Esophagus squamous epithelium (tissue), 4 donors: Measurements from ENCODE around the gene TTC28.

ENCODE experiments used
- POLR2A ChIP-seq, 4 donors: fragments of 450-650 bp; IDR thresholded peaks; one replicate each; pipeline ENCODE4 v1.6.1; 2017; ENCODE audit warnings: antibody characterized with exemption in 4 of 4, mild to moderate bottlenecking in 4 of 4, moderate library complexity in 3 of 4
- TF ChIP-seq, protein P1 (sequence below), 6 experiments: fragments of 450-650 bp in 4 of 6; fragments of 200-600 bp in 2 of 6; sonication (generic) in 2 of 6; IDR thresholded peaks; one replicate each; pipeline ENCODE4 v1.5.1; 2016 to 2019; ENCODE audit warnings: antibody characterized with exemption in 6 of 6, mild to moderate bottlenecking in 4 of 6, moderate library complexity in 4 of 6

DNA sequence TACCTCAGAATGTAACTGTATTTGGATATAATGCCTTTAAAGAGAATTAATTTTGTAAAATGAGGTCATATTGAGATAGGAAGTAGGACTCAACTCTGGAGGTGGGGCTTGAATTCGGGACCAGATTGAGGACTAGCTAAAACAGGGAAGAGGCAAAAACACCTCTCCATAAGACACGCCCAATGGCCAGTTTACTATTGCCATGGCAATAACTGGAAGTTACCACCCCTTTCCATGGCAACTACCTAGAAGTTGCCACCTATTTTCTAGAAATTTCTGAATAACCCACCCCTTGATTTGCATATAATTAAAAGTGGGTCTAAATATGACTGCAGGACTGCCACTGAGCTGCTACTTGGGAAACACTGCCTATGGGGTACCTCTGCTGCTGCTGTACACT, 206.4 kb downstream of the TTC28 start:
- TF ChIP-seq, protein P1, sequence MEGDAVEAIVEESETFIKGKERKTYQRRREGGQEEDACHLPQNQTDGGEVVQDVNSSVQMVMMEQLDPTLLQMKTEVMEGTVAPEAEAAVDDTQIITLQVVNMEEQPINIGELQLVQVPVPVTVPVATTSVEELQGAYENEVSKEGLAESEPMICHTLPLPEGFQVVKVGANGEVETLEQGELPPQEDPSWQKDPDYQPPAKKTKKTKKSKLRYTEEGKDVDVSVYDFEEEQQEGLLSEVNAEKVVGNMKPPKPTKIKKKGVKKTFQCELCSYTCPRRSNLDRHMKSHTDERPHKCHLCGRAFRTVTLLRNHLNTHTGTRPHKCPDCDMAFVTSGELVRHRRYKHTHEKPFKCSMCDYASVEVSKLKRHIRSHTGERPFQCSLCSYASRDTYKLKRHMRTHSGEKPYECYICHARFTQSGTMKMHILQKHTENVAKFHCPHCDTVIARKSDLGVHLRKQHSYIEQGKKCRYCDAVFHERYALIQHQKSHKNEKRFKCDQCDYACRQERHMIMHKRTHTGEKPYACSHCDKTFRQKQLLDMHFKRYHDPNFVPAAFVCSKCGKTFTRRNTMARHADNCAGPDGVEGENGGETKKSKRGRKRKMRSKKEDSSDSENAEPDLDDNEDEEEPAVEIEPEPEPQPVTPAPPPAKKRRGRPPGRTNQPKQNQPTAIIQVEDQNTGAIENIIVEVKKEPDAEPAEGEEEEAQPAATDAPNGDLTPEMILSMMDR (IDR thresholded peaks at IDR 0.05) = no peak
- TF ChIP-seq POLR2A (IDR thresholded peaks at IDR 0.05) = no peak
